Measurements from ENCODE around the gene DHFR.

DNA sequence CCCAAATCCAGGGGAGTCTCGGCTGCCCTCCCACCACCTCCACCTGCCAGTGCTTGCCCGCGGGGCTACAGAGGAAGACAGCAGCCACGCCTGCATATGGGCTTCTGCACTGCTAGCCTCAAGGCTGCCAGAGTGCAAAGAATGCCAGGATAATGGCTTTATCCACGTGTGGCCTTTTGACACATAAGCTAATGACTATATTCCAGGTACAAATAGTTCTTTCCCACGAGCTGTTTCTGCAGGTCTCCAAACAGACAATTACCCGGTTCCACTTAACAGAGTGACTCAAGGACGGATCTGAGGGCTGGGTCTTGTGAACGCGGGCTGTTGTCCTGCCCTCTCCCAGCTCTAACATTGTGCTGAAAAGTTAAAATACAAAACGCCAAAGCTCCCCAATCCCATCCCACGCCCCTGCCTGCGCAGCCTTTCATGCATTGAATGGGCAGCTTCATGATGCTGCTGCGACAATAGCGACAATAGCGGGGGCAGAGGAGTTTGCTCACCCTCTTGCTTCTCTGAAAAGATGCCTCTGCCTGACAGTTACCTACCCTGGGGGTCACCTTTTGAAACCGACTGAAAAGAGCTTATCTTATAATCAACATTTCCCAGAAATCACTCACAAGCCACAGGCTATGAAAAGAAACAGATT is 39.4 kb downstream of the DHFR start:
- TF ChIP-seq RNF2 (IDR thresholded peaks at IDR 0.05; ENCODE audit: borderline replicate concordance, low read depth, low read length, missing control alignments, poor library complexity, severe bottlenecking) (no peak), KDM1A (IDR thresholded peaks at IDR 0.05; ENCODE audit: borderline replicate concordance, low read length) (no peak), TAF1 (IDR thresholded peaks at IDR 0.05; ENCODE audit: low read depth, low read length) (no peak), POLR2A (IDR thresholded peaks at IDR 0.05; ENCODE audit: control extremely low read depth in 1 of 2, low read depth in 2 of 2, low read length in 2 of 2) (no peak), POLR2AphosphoS5 (IDR thresholded peaks at IDR 0.05; ENCODE audit: low read depth, low read length) (no peak)
- TF ChIP-seq, protein P1, sequence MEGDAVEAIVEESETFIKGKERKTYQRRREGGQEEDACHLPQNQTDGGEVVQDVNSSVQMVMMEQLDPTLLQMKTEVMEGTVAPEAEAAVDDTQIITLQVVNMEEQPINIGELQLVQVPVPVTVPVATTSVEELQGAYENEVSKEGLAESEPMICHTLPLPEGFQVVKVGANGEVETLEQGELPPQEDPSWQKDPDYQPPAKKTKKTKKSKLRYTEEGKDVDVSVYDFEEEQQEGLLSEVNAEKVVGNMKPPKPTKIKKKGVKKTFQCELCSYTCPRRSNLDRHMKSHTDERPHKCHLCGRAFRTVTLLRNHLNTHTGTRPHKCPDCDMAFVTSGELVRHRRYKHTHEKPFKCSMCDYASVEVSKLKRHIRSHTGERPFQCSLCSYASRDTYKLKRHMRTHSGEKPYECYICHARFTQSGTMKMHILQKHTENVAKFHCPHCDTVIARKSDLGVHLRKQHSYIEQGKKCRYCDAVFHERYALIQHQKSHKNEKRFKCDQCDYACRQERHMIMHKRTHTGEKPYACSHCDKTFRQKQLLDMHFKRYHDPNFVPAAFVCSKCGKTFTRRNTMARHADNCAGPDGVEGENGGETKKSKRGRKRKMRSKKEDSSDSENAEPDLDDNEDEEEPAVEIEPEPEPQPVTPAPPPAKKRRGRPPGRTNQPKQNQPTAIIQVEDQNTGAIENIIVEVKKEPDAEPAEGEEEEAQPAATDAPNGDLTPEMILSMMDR (IDR thresholded peaks at IDR 0.05; ENCODE audit: control extremely low read depth in 1 of 3, insufficient read depth in 1 of 3, low read depth in 1 of 3, low read length in 3 of 3), result no peak
